Retina (tissue), 1 donor: ENCODE data around the gene EMC1.
A peak's percentile ranks its signal among the peaks of the same experiment; 100 is the strongest.
"Not testable (repeated sequence)": the region's sequence is repeated elsewhere in the genome, so short reads cannot be mapped to it uniquely, and the experiment has no call there.

Experiments used
- DNase-seq: peaks from one replicate; pipeline ENCODE4 v3.0.0-alpha.2; 2016

The EMC1 gene

GRCh38 chr1:19251305-19252196 lies at the start of gene EMC1, which contains the start of gene MRTO4:
EMC1 (minus strand) TSS chr1:19251524; CDS start chr1:19251509, 15 bp downstream.
MRTO4 (plus strand) TSS chr1:19251805; CDS start chr1:19251836, 31 bp downstream.
- DNase-seq = peak; percentile 98

- no peak for DNase-seq
These were observed 48.9 kb upstream of the EMC1 start for GRCh38 chr1:19300211-19300610.

- DNase-seq = no peak
These were observed 43.3 kb upstream of the EMC1 start for GRCh38 chr1:19294638-19295037.

GRCh38 chr1:19289244-19289643 lies 37.9 kb upstream of the EMC1 start:
- no peak for DNase-seq

DNA sequence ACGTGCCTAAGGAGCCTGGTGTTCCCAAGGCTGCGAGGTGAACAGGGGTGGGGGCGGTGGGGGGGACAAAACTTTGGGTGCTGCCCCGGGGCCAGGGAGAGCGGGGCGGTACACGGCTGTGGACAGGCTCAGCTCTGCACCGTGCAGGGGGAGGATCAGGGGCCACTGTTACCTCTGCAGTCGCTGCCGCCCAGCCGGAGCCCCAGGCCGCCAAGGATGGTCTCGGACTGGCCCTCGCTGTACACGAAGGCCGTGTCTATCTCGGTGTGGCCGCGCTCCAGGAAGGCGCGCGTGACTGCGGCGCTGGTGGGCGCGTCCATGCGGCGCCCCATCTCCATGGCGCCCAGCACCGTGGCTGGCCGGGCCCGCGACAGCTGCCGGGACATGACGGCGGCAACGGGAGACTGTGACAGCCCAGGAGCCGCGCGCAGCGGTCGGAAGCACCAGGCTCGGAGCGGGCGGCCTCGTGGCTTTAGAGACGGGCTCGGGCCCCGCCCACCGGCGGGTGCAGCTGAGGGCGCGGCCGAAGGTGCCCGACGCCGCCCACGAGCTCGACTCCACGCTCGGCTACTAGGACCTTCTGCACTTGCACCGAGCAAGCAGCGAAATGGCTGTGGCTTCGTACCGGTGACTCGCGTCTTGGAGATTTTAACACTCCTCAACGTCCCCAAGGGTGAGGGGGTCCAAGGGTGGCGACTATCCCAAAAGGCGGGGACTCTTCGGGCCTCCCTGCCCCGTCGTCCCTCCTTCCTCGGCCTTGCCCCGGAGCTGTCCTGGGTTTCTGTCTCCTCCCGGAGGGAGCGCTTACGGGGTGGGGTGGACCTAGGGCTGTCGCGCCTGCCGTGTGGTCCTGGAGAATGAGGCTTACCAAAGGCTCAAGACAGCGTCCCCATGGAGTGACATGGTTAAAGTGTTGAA lies 37.3 kb upstream of the EMC1 start, which contains the start of gene AKR7A3:
TSS of gene AKR7A3 (minus strand) at position 447 of the 918 bp plus-strand sequence. CDS start at position 386, 61 bp downstream.
- peak; percentile 78 for DNase-seq

- DNase-seq = no peak
These were observed 36.3 kb upstream of the EMC1 start for GRCh38 chr1:19287436-19288185.

- not testable (repeated sequence) for DNase-seq
These were observed 34.5 kb upstream of the EMC1 start for GRCh38 chr1:19285807-19286206.

DNA sequence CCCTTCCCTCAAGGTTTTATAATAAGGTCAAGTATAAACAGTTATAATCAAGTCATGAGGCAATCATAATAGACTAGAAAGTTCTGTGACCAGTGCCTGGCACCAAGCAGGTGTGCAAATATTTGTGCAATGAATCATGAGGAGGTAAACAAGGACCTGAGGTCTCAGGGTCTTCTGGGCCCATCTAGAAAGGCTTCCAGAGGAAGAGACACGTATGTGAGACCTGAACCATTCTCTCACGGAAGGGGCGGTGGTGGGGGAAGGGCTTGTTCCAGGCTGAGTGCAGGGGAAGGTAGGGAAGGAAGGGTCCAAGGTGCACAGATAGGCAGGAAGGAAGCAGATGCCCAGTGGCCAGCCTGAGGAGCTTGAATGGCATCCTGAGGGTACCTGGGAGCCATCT lies 34.0 kb upstream of the EMC1 start:
- DNase-seq = not testable (repeated sequence)

GRCh38 chr1:19284881-19285280 lies 33.6 kb upstream of the EMC1 start:
- DNase-seq = no peak

GRCh38 chr1:19283891-19284290 lies 32.6 kb upstream of the EMC1 start:
- DNase-seq = no peak

- DNase-seq = no peak
These were observed 23.3 kb upstream of the EMC1 start for GRCh38 chr1:19274636-19275035.

DNA sequence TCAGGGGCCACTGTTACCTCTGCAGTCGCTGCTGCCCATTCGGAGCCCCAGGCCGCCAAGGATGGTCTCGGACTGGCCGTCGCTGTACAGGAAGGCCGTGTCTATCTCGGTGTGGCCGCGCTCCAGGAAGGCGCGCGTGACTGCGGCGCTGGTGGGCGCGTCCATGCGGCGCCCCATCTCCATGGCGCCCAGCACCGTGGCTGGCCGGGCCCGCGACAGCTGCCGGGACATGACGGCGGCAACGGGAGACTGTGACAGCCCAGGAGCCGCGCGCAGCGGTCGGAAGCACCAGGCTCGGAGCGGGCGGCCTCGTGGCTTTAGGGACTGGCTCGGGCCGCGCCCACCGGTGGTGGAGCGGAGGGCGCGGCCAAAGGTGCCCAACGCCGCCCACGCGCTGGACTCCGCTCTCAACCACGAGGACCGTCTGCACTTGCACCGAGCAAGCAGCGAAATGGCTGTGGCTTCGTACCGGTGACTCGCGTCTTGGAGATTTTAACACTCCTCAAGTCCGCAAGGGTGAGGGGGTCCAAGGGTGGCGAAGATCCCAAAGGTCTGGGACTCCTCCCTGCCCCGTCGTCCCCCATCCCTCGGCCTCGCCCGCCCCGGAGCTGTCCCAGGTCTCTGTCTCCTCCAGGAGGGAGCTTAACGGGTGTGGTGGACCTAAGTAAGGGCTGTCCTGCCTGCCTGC lies 22.7 kb upstream of the EMC1 start:
- peak; percentile 21 for DNase-seq

DNA sequence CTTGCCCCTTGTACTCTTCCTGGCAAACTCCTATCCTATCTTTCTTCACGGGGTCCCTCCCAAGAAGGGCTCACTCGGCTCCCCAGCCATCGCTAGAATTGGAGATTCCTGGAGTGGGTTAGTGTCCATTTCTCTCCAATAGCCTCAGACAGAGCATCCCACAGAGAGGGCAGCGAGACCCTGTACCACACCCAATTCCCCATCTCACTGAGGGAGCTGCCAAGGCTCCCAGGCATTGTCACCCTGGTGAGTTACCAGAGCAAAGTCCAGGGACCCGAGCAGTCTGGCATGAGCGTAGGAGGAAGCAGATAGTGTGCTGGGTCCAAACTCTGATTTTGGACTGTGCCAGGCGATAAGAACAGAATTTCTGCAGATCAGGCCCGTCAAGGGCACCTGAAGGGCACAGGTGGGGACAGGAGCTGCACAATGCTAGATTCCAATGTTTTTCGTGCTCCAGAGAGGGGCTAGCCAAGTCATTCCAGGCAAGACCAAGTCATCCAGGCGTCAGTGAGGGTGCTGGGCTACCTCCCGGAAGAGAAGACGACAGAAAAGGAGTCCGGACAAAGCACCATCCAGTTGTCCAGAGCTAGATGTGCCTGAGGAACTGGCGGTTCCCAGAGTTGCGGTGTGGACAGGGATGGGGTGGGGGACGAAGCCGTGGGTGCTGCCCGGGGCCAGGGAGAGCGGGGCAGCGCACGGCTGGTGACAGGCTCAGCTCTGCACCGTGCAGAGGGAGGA lies 22.0 kb upstream of the EMC1 start:
- no peak for DNase-seq

DNA sequence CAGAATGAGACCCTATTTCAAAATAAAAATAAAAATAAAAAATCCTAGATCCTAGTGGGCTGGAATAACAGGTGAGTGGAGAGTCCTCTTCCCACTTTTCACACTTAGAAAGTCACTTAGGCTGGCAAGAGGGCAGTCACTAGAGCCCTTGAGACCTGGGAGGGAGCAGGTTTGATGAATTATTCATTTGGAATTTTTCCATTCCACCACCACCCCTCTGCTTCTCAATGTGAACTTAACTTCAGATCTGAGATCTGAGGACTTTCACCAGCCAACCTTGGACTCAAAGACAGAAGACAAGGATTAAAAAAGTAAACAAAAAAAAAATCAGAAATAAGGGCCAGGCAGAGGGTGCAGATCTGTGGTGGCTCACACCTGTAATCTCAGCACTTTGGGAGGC lies 20.7 kb upstream of the EMC1 start:
- no peak for DNase-seq

GRCh38 chr1:19270343-19270730 lies 19.0 kb upstream of the EMC1 start:
- not testable (repeated sequence) for DNase-seq

DNA sequence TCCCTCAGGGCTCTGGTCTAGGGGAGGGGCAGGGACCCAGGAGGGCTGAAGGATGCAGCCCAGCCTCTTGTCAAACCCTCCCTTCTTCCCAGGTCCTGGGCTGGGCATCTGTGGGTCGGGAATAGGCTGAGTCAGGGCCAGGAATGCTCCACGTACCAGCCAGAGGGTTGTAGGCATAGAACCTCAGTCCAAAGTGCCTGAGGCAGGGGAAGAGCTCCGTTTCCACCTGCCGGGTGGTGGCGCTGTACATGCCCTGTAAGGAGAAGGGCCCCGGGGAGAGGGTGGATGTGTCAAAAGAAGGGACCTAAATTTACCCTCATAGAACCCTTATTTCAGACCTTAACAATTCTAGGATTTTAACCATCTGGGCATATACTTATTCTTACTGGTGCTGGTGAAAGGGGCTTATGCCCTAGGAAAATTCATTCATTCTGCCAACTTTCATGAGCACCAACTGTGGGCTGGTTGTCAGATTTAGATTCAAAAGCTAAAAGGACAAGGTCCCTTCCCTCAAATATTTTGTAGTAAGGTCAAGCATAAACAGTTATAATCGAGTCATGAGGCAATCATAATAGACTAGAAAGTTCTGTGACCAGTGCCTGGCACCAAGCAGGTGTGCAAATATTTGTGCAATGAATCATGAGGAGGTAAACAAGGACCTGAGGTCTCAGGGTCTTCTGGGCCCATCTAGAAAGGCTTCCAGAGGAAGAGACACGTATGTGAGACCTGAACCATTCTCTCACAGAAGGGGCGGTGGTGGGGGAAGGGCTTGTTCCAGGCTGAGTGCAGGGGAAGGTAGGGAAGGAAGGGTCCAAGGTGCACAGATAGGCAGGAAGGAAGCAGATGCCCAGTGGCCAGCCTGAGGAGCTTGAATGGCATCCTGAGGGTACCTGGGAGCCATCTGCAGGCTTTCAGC lies 18.4 kb upstream of the EMC1 start:
- not testable (repeated sequence) for DNase-seq

GRCh38 chr1:19268445-19268844 lies 17.1 kb upstream of the EMC1 start:
- no peak for DNase-seq

DNA sequence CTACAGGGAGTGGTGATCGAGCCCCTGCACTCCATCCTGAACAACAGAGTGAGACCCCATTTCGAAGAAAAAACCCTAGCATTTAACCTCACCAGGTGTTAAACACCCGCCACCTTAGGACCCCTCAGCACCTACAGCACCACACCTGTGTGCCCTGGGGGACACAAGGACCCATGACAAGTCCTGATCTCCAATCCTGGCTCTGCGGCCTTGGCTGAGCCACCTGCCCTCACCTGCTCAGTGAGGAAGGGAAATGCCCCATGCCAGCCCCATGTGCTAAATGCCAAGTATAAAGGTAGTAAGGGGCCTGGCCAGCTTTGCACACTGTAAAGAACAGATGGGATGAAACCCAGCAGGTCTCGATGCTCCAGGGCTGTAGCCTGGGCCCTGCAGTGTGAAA lies 11.4 kb upstream of the EMC1 start:
- DNase-seq = no peak

- no peak for DNase-seq
These were observed 10.7 kb upstream of the EMC1 start for GRCh38 chr1:19262047-19262446.
